Upper lobe of left lung (tissue), 6 donors: ENCODE data around the gene GLO1. TPM values are rescaled to one million over a fixed set of nuclear protein-coding genes. Genes with fewer than 3 reads are reported as not detected.
A peak's percentile ranks its signal among the peaks of the same experiment; 100 is the strongest.

Experiments
- ATAC-seq, 2 donors: fragments of 200-7000 bp; cut with Tn5 transposase; one replicate each; pipeline ENCODE4 v1.9.1; 2022; ENCODE audit warnings: mild to moderate bottlenecking in 2 of 2, moderate library complexity in 2 of 2; ENCODE audit not compliant: low FRiP score in 2 of 2
- DNase-seq, 2 donors: peaks; one replicate each; pipeline ENCODE4 v3.0.0-alpha.2; 2019 to 2020
- H3K27ac ChIP-seq, 4 donors: fragments of 200-600 bp; sonication (generic); one replicate each; pipeline ENCODE4 v1.5.1; 2016 to 2019
- H3K27me3 ChIP-seq, 4 donors: fragments of 200-600 bp; sonication (generic); one replicate each; pipeline ENCODE4 v1.5.1; 2017 to 2019
- H3K36me3 ChIP-seq, 4 donors: fragments of 200-600 bp; sonication (generic); one replicate each; pipeline ENCODE4 v1.5.1; 2016 to 2019
- H3K4me1 ChIP-seq, 4 donors: fragments of 200-600 bp; sonication (generic); one replicate each; pipeline ENCODE4 v1.5.1; 2018 to 2019
- H3K4me3 ChIP-seq, 4 donors: fragments of 200-600 bp; sonication (generic); one replicate each; pipeline ENCODE4 v1.5.1; 2017 to 2019; ENCODE audit warnings: mild to moderate bottlenecking in 2 of 4, moderate library complexity in 1 of 4
- H3K9me3 ChIP-seq, 4 donors: fragments of 200-600 bp; sonication (generic); one replicate each; pipeline ENCODE4 v1.5.1; 2018 to 2019
- EP300 ChIP-seq, 4 donors: sonication (generic); formaldehyde crosslinking; IDR thresholded peaks; one replicate each; pipeline ENCODE4 v1.5.1; 2017; ENCODE audit warnings: antibody characterized with exemption in 4 of 4, control low read depth in 2 of 4
- POLR2A ChIP-seq, 4 donors: fragments of 450-650 bp; IDR thresholded peaks; one replicate each; pipeline ENCODE4 v1.5.1; 2016 to 2017; ENCODE audit warnings: antibody characterized with exemption in 4 of 4, mild to moderate bottlenecking in 2 of 4
- POLR2AphosphoS5 ChIP-seq, 2 donors: sonication (generic); formaldehyde crosslinking; IDR thresholded peaks; one replicate each; pipeline ENCODE4 v1.5.1; 2017; ENCODE audit warnings: antibody characterized with exemption in 2 of 2
- WGBS, 2 donors: methylation state at CpG; one replicate each; pipeline ENCODE4 v1.1.5; 2017 to 2018; 5-methylcytosine and 5-hydroxymethylcytosine counted together
- total RNA-seq, 6 donors: library from RNA; depleted of rRNA in 4 of 6; stranded (reverse); fragments of >200 nt in 4 of 6; gene quantifications; one replicate each; pipeline versions ENCODE4 v1.1.0 to v1.2.1, GENCODE V29; 2016 to 2021
- TF ChIP-seq, protein P1 (sequence below), 6 experiments: fragments of 450-650 bp in 4 of 6; fragments of 200-600 bp in 2 of 6; sonication (generic) in 2 of 6; IDR thresholded peaks; one replicate each; pipeline ENCODE4 v1.5.1; 2016 to 2019; ENCODE audit warnings: antibody characterized with exemption in 6 of 6
- donor health status: DM: no; HTN: no; CAD: no; lungs with moderate emphysema.
- donor health status: DM: no; HTN: yes; CAD: no; lungs with severe emphysema.

The GLO1 gene
- total RNA-seq, 6 donors from 2014 or later = 25.1 to 111 (median 74.6) TPM

DNA sequence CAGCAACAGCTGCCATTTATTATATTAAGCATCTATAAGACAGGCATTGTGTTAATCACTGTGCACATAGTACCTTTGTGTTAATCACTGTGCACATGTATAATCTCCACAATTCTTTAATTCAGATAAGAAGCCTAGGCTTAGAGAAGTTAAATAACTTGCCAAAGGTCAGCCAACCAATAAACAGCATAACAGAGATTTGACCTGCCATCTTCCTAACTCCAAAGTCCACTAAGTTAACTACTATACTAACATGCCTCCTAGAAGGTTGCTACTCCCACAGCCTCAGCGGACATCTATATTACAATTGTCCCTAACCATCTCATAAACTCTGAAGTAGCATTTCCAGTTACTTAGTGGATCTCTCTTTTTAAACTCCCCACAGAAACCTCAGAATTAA, 66.9 kb downstream of the GLO1 start:
- WGBS, 2 donors = 84 to 100% methylated on average over 1 of the region's 1 CpG
- Histone ChIP-seq H3K27ac (no peak overlapping the region), H3K4me1 (peaks cover 9 to 39% (median 22%) of the 10 kb centered on the region in 4 donors), H3K36me3 (no peaks in the 10 kb centered on the region), H3K9me3 (no peaks in the 10 kb centered on the region), H3K4me3 (no peak overlapping the region), H3K27me3 (no peaks in the 10 kb centered on the region)
- DNase-seq = no peak
- TF ChIP-seq EP300 (IDR thresholded peaks at IDR 0.05) = no peak
- TF ChIP-seq, protein P1, sequence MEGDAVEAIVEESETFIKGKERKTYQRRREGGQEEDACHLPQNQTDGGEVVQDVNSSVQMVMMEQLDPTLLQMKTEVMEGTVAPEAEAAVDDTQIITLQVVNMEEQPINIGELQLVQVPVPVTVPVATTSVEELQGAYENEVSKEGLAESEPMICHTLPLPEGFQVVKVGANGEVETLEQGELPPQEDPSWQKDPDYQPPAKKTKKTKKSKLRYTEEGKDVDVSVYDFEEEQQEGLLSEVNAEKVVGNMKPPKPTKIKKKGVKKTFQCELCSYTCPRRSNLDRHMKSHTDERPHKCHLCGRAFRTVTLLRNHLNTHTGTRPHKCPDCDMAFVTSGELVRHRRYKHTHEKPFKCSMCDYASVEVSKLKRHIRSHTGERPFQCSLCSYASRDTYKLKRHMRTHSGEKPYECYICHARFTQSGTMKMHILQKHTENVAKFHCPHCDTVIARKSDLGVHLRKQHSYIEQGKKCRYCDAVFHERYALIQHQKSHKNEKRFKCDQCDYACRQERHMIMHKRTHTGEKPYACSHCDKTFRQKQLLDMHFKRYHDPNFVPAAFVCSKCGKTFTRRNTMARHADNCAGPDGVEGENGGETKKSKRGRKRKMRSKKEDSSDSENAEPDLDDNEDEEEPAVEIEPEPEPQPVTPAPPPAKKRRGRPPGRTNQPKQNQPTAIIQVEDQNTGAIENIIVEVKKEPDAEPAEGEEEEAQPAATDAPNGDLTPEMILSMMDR (IDR thresholded peaks at IDR 0.05) = no peak
- no peak for ATAC-seq

- no peaks in the 10 kb centered on the region for H3K9me3 ChIP-seq
- DNase-seq (no peak), ATAC-seq (no peak)
- H3K27me3 ChIP-seq = no peaks in the 10 kb centered on the region
- no peaks in the 10 kb centered on the region for H3K36me3 ChIP-seq
- no peak for TF ChIP-seq POLR2A (IDR thresholded peaks at IDR 0.05)
- no peak for TF ChIP-seq EP300 (IDR thresholded peaks at IDR 0.05)
- TF ChIP-seq, protein P1 (IDR thresholded peaks at IDR 0.05) = no peak
- no peak for TF ChIP-seq POLR2AphosphoS5 (IDR thresholded peaks at IDR 0.05)
- H3K4me1 ChIP-seq = peaks cover 5 to 31% (median 15%) of the 10 kb centered on the region in 4 donors
- WGBS, 2 donors = 68 to 85% methylated on average over 1 of the region's 1 CpG
- peak overlapping the region in 1 of 4 donors; percentile 13 for H3K27ac ChIP-seq
- H3K4me3 ChIP-seq = no peak overlapping the region
Observed at GRCh38 chr6:38634518-38634917, 68.4 kb downstream of the GLO1 start.

DNA sequence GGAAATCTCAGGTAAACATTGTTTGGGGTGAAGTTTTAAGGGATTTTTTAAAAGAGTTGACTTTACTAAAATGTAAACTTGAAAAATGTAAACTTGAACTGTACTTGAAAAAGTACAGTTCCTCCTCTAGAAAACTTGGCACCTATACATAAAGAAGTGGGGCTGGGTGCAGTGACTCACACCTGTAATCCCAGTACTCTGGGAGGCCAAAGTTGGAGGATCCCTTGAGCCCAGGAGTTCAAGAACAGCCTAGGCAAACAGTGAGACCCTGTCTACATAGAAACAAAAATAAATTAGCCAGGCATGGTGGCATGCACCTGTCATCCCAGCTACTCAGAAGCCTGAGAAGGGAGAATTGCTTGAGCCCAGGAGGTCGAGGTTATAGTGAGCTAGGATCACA, 70.5 kb downstream of the GLO1 start:
- 62 to 76% methylated on average over 1 of the region's 1 CpG for WGBS, 2 donors
- Histone ChIP-seq H3K36me3 (no peaks in the 10 kb centered on the region), H3K9me3 (no peaks in the 10 kb centered on the region), H3K4me3 (no peak overlapping the region), H3K4me1 (peaks cover 0 to 19% (median 9%) of the 10 kb centered on the region in 4 donors), H3K27ac (no peak overlapping the region), H3K27me3 (no peaks in the 10 kb centered on the region)
- ATAC-seq (no peak), DNase-seq (peak in 1 of 2 donors; percentile 37)
- TF ChIP-seq, protein P1 (IDR thresholded peaks at IDR 0.05) = no peak
- no peak for TF ChIP-seq POLR2A (IDR thresholded peaks at IDR 0.05)

DNA sequence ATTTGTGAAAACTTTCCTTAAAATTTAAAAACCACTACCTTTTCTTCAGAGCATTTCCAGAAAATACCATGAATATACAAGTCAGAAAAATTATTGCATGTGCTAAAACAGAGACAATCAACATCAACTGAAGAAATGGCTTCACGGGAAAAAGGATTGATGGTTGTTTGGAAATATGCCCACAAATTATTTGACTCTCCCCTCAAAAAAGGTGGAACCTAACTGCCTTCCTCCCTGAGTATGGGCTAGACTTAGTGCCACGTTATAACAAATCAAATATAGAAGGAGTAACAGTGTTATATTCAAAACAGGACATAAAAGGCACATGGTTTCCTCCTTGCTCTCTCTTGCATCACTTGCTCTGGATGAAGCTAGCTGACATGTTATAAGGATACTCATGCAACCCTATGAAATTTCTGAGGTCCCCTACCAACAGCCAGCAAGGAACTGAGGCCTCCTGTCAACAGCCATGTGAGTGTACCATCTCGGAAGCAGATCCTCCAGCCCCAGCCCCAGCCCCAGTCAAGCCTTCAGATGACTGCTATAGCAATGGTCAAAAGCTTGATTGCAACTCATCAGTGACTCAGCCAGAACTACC, 71.7 kb downstream of the GLO1 start:
- Histone ChIP-seq H3K4me3 (no peak overlapping the region), H3K27me3 (no peaks in the 10 kb centered on the region), H3K4me1 (peaks cover 3 to 13% (median 9%) of the 10 kb centered on the region in 4 donors), H3K27ac (no peak overlapping the region), H3K36me3 (no peaks in the 10 kb centered on the region), H3K9me3 (no peaks in the 10 kb centered on the region)
- TF ChIP-seq POLR2AphosphoS5 (IDR thresholded peaks at IDR 0.05) (no peak), EP300 (IDR thresholded peaks at IDR 0.05) (no peak), POLR2A (IDR thresholded peaks at IDR 0.05) (no peak)
- TF ChIP-seq, protein P1 (IDR thresholded peaks at IDR 0.05) = no peak
- WGBS, 2 donors = 81 to 91% methylated on average over 3 of the region's 3 CpGs
- no peak for ATAC-seq
- DNase-seq = no peak

Other genes with a start within 250 kb of the GLO1 start
- 10 to 100 TPM; 18.2 to 60.8 (median 44.9) TPM for gene BTBD9, start 63.2 kb downstream of the GLO1 start, total RNA-seq
- under 1 TPM in 4 of 6 donors, not detected in 2; under 0.01 to 0.24 (median 0.15) TPM for gene DNAH8, start 12.2 kb upstream of the GLO1 start, total RNA-seq